GM12892 (cell line): ENCODE data around the gene DDTL.
"Not testable (repeated sequence)": the region's sequence is repeated elsewhere in the genome, so short reads cannot be mapped to it uniquely, and the experiment has no call there.

ENCODE experiments used
- POLR2A ChIP-seq: IDR thresholded peaks from 2 replicates; pipeline ENCODE4 v1.6.1; 2011; ENCODE audit warnings: low read depth, low read length, control low read depth
- POLR2AphosphoS5 ChIP-seq: IDR thresholded peaks from 2 replicates; pipeline ENCODE4 v1.6.1; 2011; ENCODE audit warnings: low read depth, low read length, control low read depth

GRCh38 chr22:23993080-23993479, 26.4 kb downstream of the DDTL start:
- not testable (repeated sequence) for TF ChIP-seq POLR2A, POLR2AphosphoS5
